Epithelial cell of proximal tubule (primary cell): ENCODE measurements around the gene BCCIP. TPM values are rescaled to one million over a fixed set of nuclear protein-coding genes. Genes with fewer than 3 reads are reported as not detected.

ENCODE experiments used
- DNase-seq: peaks from one replicate; pipeline ENCODE4 v3.0.0-alpha.2; 2011; ENCODE audit warnings: low read depth
- H3K4me3 ChIP-seq: 2 replicates; pipeline ENCODE4 v1.5.1; 2011; ENCODE audit warnings: low read depth, mild to moderate bottlenecking, low read length
- CTCF ChIP-seq: conservative IDR thresholded peaks from 2 replicates; pipeline ENCODE4 v1.5.1; 2012; ENCODE audit warnings: low read depth, mild to moderate bottlenecking, low read length
- total RNA-seq: library from RNA; depleted of rRNA; stranded (reverse); fragments of >200 nt; gene quantifications from 2 replicates; pipeline ENCODE4 v1.2.3, GENCODE V29; 2015

The BCCIP gene
- total RNA-seq, 1 donor from 2014 or later: 57.2 TPM

DNA sequence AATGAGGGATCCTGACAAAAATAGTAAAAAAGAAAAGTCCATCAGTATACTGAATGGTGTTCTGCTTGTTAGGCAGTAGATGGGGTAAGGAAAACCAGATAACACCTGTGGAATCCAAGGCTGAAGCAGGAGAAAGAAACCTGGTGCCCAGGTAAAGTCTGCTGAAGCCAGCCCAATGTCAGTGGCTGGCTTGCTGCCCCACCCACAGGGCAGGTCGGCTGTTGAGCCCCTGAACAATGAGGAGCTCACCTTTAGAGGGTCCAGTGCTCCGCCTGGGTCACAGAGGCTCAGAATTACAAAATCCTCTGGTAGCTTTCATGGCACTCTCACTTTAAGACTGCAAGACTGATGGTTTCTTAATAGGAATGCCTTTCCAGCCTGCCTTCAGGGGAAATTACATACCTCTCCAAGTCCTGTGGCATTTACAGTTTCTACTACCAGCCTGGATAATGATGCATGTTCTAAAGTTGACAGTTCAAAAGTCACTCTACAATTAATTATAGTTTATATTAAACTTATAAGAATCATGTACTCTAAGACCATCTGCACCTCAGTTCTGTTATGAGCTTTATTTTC is 33.9 kb downstream of the BCCIP start:
- H3K4me3 ChIP-seq: no peak overlapping the region
- TF ChIP-seq CTCF: no peak
- no peak for DNase-seq

GRCh38 chr10:125859128-125859817 is 35.9 kb downstream of the BCCIP start:
- no peak overlapping the region for H3K4me3 ChIP-seq
- TF ChIP-seq CTCF: no peak
- DNase-seq: no peak

- no peak for TF ChIP-seq CTCF
- H3K4me3 ChIP-seq: no peak overlapping the region
- DNase-seq: no peak
Measured at GRCh38 chr10:125865120-125865519, 41.8 kb downstream of the BCCIP start.

DNA sequence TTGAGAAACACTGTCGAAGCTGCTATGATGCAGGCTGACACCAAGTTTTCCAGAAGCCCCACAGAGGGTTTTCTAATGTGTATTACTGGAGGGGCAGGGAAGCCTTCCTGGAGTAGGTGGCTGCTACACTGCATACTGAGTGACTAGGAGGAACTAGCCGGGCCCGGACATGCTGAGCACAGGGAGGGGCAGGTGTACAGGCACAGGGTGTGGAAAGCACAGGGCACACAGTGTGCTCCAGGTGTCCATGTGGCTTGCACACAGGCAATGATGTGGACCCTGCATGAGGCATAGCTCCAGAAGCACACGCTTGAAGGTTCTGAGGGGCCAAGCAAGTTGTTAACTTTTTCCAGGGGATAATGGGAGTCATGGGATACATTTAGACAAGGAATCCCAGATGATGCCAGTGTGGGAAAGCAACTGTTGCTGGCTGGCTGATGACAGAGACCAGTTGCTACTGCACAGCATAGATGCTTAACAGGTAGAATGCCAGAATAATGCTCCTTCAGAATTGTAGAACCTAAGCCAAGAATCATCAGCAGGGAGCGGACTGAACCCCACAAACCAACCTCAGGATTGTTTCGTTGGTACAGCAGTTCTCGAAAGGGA is 43.2 kb downstream of the BCCIP start:
- no peak for TF ChIP-seq CTCF
- no peak overlapping the region for H3K4me3 ChIP-seq
- no peak for DNase-seq

DNA sequence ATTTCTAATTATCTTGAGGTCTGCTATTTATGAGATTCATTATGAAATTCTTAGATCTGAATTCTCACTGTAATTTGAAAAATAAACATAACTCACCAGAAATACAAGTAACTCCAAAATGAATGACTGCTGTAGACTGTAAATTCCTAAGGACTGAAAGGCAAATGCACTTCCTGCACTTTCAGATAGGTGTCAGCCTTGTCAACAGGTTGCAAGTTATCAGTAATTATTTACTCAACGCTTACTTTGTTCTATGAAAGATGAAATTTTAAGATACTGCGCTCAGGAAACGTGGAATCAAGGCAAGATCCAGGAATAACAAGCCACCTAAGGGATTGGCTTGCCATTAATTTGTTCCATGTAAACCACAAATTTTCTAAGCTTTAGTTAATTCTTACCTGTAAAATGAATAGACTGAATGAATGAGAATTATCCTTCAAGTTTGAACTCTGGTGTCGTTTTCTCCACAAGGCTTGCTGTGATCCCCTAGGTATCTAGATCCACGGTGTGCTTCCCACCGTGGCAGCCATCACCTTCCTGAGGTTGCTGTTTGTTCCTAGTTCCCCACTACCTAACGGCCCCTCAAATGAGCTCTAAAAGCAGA is 45.1 kb downstream of the BCCIP start:
- H3K4me3 ChIP-seq: no peak overlapping the region
- peak; percentile 89 for TF ChIP-seq CTCF
- no peak for DNase-seq

- DNase-seq: no peak
- no peak overlapping the region for H3K4me3 ChIP-seq
- no peak for TF ChIP-seq CTCF
Measured at GRCh38 chr10:125871338-125871737, 48.0 kb downstream of the BCCIP start.
